ENCODE results near the gene KCNG2.

Gene KCNG2

DNA sequence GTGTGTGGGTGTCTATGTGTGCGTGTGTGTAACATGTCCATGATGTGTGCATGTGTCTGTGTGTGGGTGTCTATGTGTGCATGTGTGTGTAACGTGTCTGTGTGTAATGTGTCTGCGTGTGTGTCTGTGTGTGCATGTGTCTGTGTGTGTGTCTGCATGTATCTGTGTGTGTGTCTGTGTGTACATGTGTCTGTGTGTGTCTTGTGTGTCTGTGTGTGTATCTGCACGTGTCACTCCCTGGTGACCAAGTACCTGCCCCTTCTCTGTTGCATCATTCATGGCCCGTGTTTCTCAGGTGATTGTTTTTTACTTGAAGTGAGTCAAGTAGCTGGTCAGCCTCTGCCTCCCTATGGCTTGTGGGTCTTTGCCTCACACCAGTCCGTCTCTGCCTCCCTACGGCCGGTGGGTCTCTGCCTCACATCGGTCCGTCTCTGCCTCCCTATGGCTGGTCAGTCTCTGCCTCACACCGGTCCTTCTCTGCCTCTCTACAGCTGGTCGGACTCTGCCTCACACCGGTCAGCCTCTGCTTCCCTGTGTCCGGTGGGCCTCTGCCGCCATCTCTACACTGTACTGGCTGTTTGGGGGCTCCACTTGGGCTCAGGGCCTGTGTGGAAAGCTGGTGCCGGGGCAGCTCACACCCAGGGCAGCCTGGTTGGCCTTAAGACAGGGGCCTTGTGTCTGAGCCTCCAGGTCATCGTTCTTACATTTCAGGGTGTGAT lies 31.6 kb downstream of the KCNG2 start:
- no peak overlapping the region for H3K23ac ChIP-seq (ENCODE audit: low read length)
- no peaks in the 10 kb centered on the region for H3K27me3 ChIP-seq (ENCODE audit: insufficient read depth, low read length, poor library complexity)
- no peak overlapping the region for H3K18ac ChIP-seq (ENCODE audit: low read length)
- H3K4me1 ChIP-seq (ENCODE audit: control insufficient read depth, low read depth, low read length): no peaks in the 10 kb centered on the region
- no peaks in the 10 kb centered on the region for H3K79me2 ChIP-seq (ENCODE audit: control insufficient read depth, insufficient read depth, low read length)
- no peak overlapping the region for H4K8ac ChIP-seq (ENCODE audit: low read depth, low read length)
- H2BK15ac ChIP-seq (replicated peaks; ENCODE audit: low read depth): no peak overlapping the region
- no peak overlapping the region for H3K4me3 ChIP-seq (ENCODE audit: low read length)
- no peak overlapping the region for H3K4me2 ChIP-seq (ENCODE audit: low read length)
- H3K27ac ChIP-seq (ENCODE audit: low read depth, low read length): no peak overlapping the region
- no peaks in the 10 kb centered on the region for H3K36me3 ChIP-seq (ENCODE audit: control insufficient read depth, insufficient read depth, low read length)
- H3K9ac ChIP-seq (ENCODE audit: low read length): no peak overlapping the region
- no peak overlapping the region for H2AK5ac ChIP-seq (ENCODE audit: low read length)
- DNase-seq: no peak
- no peak overlapping the region for H4K5ac ChIP-seq (ENCODE audit: low read length)
- no peak overlapping the region for H3K4ac ChIP-seq (ENCODE audit: low read depth, low read length)
- H3K79me1 ChIP-seq (ENCODE audit: low read length): no peaks in the 10 kb centered on the region
- no peak overlapping the region for H3K56ac ChIP-seq (ENCODE audit: low read length)
- H2BK5ac ChIP-seq (ENCODE audit: low read length): no peak overlapping the region
- WGBS (ENCODE audit: extremely low coverage, insufficient coverage, low lambda C conversion rate): no CpG with 5 or more reads among the region's 17 CpGs
- H2BK120ac ChIP-seq (ENCODE audit: low read depth, low read length): no peak overlapping the region

GRCh38 chr18:79832169-79832568 lies 34.4 kb downstream of the KCNG2 start:
- H3K27ac ChIP-seq (ENCODE audit: low read depth, low read length): no peak overlapping the region
- H3K23ac ChIP-seq (ENCODE audit: low read length): peak overlapping the region; percentile 24
- no peak overlapping the region for H4K5ac ChIP-seq (ENCODE audit: low read length)
- no peak overlapping the region for H3K4me2 ChIP-seq (ENCODE audit: low read length)
- WGBS (ENCODE audit: extremely low coverage, insufficient coverage, low lambda C conversion rate): no CpG with 5 or more reads among the region's 3 CpGs
- H3K79me1 ChIP-seq (ENCODE audit: low read length): no peaks in the 10 kb centered on the region
- no peak overlapping the region for H3K4me3 ChIP-seq (ENCODE audit: low read length)
- H2BK120ac ChIP-seq (ENCODE audit: low read depth, low read length): no peak overlapping the region
- H3K36me3 ChIP-seq (ENCODE audit: control insufficient read depth, insufficient read depth, low read length): no peaks in the 10 kb centered on the region
- no peak overlapping the region for H2BK15ac ChIP-seq (replicated peaks; ENCODE audit: low read depth)
- DNase-seq: no peak
- H2BK5ac ChIP-seq (ENCODE audit: low read length): no peak overlapping the region
- H3K18ac ChIP-seq (ENCODE audit: low read length): no peak overlapping the region
- H3K4ac ChIP-seq (ENCODE audit: low read depth, low read length): no peak overlapping the region
- no peak overlapping the region for H3K9ac ChIP-seq (ENCODE audit: low read length)
- H3K56ac ChIP-seq (ENCODE audit: low read length): no peak overlapping the region
- no peak overlapping the region for H2AK5ac ChIP-seq (ENCODE audit: low read length)
- H3K4me1 ChIP-seq (ENCODE audit: control insufficient read depth, low read depth, low read length): no peaks in the 10 kb centered on the region
- no peaks in the 10 kb centered on the region for H3K27me3 ChIP-seq (ENCODE audit: insufficient read depth, low read length, poor library complexity)
- no peaks in the 10 kb centered on the region for H3K79me2 ChIP-seq (ENCODE audit: control insufficient read depth, insufficient read depth, low read length)
- H4K8ac ChIP-seq (ENCODE audit: low read depth, low read length): no peak overlapping the region

- H2BK120ac ChIP-seq (ENCODE audit: low read depth, low read length): no peak overlapping the region
- no peak overlapping the region for H2AK5ac ChIP-seq (ENCODE audit: low read length)
- no peak overlapping the region for H3K4me2 ChIP-seq (ENCODE audit: low read length)
- H3K36me3 ChIP-seq (ENCODE audit: control insufficient read depth, insufficient read depth, low read length): no peaks in the 10 kb centered on the region
- no peak overlapping the region for H4K5ac ChIP-seq (ENCODE audit: low read length)
- no peak overlapping the region for H3K4ac ChIP-seq (ENCODE audit: low read depth, low read length)
- H2BK15ac ChIP-seq (replicated peaks; ENCODE audit: low read depth): no peak overlapping the region
- WGBS (ENCODE audit: extremely low coverage, insufficient coverage, low lambda C conversion rate): no CpG with 5 or more reads among the region's 6 CpGs
- no peak for DNase-seq
- H3K27ac ChIP-seq (ENCODE audit: low read depth, low read length): no peak overlapping the region
- H3K79me1 ChIP-seq (ENCODE audit: low read length): no peaks in the 10 kb centered on the region
- H3K4me3 ChIP-seq (ENCODE audit: low read length): no peak overlapping the region
- no peak overlapping the region for H3K9ac ChIP-seq (ENCODE audit: low read length)
- H3K79me2 ChIP-seq (ENCODE audit: control insufficient read depth, insufficient read depth, low read length): no peaks in the 10 kb centered on the region
- H3K23ac ChIP-seq (ENCODE audit: low read length): no peak overlapping the region
- H4K8ac ChIP-seq (ENCODE audit: low read depth, low read length): no peak overlapping the region
- H3K4me1 ChIP-seq (ENCODE audit: control insufficient read depth, low read depth, low read length): no peaks in the 10 kb centered on the region
- no peak overlapping the region for H2BK5ac ChIP-seq (ENCODE audit: low read length)
- no peak overlapping the region for H3K18ac ChIP-seq (ENCODE audit: low read length)
- no peaks in the 10 kb centered on the region for H3K27me3 ChIP-seq (ENCODE audit: insufficient read depth, low read length, poor library complexity)
- H3K56ac ChIP-seq (ENCODE audit: low read length): no peak overlapping the region
Observed at GRCh38 chr18:79834834-79835233, 37.1 kb downstream of the KCNG2 start.

GRCh38 chr18:79841936-79842335 lies 44.2 kb downstream of the KCNG2 start:
- H3K4me3 ChIP-seq (ENCODE audit: low read length): no peak overlapping the region
- H3K27ac ChIP-seq (ENCODE audit: low read depth, low read length): no peak overlapping the region
- H3K4me1 ChIP-seq (ENCODE audit: control insufficient read depth, low read depth, low read length): no peaks in the 10 kb centered on the region
- no peaks in the 10 kb centered on the region for H3K36me3 ChIP-seq (ENCODE audit: control insufficient read depth, insufficient read depth, low read length)
- H2BK5ac ChIP-seq (ENCODE audit: low read length): no peak overlapping the region
- no peak for DNase-seq
- no peak overlapping the region for H4K8ac ChIP-seq (ENCODE audit: low read depth, low read length)
- no peak overlapping the region for H4K5ac ChIP-seq (ENCODE audit: low read length)
- no peak overlapping the region for H3K4ac ChIP-seq (ENCODE audit: low read depth, low read length)
- no peak overlapping the region for H2BK120ac ChIP-seq (ENCODE audit: low read depth, low read length)
- no CpG with 5 or more reads among the region's 4 CpGs for WGBS (ENCODE audit: extremely low coverage, insufficient coverage, low lambda C conversion rate)
- no peak overlapping the region for H3K4me2 ChIP-seq (ENCODE audit: low read length)
- no peak overlapping the region for H3K18ac ChIP-seq (ENCODE audit: low read length)
- H3K79me1 ChIP-seq (ENCODE audit: low read length): no peaks in the 10 kb centered on the region
- H3K79me2 ChIP-seq (ENCODE audit: control insufficient read depth, insufficient read depth, low read length): no peaks in the 10 kb centered on the region
- no peaks in the 10 kb centered on the region for H3K27me3 ChIP-seq (ENCODE audit: insufficient read depth, low read length, poor library complexity)
- no peak overlapping the region for H2BK15ac ChIP-seq (replicated peaks; ENCODE audit: low read depth)
- H3K23ac ChIP-seq (ENCODE audit: low read length): no peak overlapping the region
- H3K9ac ChIP-seq (ENCODE audit: low read length): no peak overlapping the region
- no peak overlapping the region for H2AK5ac ChIP-seq (ENCODE audit: low read length)
- no peak overlapping the region for H3K56ac ChIP-seq (ENCODE audit: low read length)

GRCh38 chr18:79844999-79845563 lies 47.3 kb downstream of the KCNG2 start:
- Histone ChIP-seq H3K4me1 (ENCODE audit: control insufficient read depth, low read depth, low read length) (no peaks in the 10 kb centered on the region), H3K79me1 (ENCODE audit: low read length) (no peaks in the 10 kb centered on the region), H3K4me3 (ENCODE audit: low read length) (no peak overlapping the region), H2BK15ac (replicated peaks; ENCODE audit: low read depth) (no peak overlapping the region), H3K9ac (ENCODE audit: low read length) (no peak overlapping the region), H3K79me2 (ENCODE audit: control insufficient read depth, insufficient read depth, low read length) (no peaks in the 10 kb centered on the region), H2BK120ac (ENCODE audit: low read depth, low read length) (no peak overlapping the region), H2BK5ac (ENCODE audit: low read length) (no peak overlapping the region), H3K56ac (ENCODE audit: low read length) (no peak overlapping the region), H3K4me2 (ENCODE audit: low read length) (no peak overlapping the region), H2AK5ac (ENCODE audit: low read length) (no peak overlapping the region), H3K4ac (ENCODE audit: low read depth, low read length) (no peak overlapping the region), H3K27me3 (ENCODE audit: insufficient read depth, low read length, poor library complexity) (no peaks in the 10 kb centered on the region), H3K23ac (ENCODE audit: low read length) (no peak overlapping the region), H4K8ac (ENCODE audit: low read depth, low read length) (no peak overlapping the region), H3K27ac (ENCODE audit: low read depth, low read length) (no peak overlapping the region), H3K36me3 (ENCODE audit: control insufficient read depth, insufficient read depth, low read length) (no peaks in the 10 kb centered on the region), H4K5ac (ENCODE audit: low read length) (no peak overlapping the region), H3K18ac (ENCODE audit: low read length) (no peak overlapping the region)
- no peak for DNase-seq
- WGBS (ENCODE audit: extremely low coverage, insufficient coverage, low lambda C conversion rate): no CpG with 5 or more reads among the region's 10 CpGs

All from mesendoderm (in vitro differentiated cells).